GM21528 (cell line): ENCODE data around the gene FCN2.

Experiments used
- ATAC-seq: cut with Tn5 transposase; IDR thresholded peaks from one replicate; pipeline ENCODE4 v1.9.1; 2021; ENCODE audit warnings: mild to moderate bottlenecking, moderate library complexity; ENCODE audit not compliant: unreplicated experiment, low FRiP score

FCN2 gene

DNA sequence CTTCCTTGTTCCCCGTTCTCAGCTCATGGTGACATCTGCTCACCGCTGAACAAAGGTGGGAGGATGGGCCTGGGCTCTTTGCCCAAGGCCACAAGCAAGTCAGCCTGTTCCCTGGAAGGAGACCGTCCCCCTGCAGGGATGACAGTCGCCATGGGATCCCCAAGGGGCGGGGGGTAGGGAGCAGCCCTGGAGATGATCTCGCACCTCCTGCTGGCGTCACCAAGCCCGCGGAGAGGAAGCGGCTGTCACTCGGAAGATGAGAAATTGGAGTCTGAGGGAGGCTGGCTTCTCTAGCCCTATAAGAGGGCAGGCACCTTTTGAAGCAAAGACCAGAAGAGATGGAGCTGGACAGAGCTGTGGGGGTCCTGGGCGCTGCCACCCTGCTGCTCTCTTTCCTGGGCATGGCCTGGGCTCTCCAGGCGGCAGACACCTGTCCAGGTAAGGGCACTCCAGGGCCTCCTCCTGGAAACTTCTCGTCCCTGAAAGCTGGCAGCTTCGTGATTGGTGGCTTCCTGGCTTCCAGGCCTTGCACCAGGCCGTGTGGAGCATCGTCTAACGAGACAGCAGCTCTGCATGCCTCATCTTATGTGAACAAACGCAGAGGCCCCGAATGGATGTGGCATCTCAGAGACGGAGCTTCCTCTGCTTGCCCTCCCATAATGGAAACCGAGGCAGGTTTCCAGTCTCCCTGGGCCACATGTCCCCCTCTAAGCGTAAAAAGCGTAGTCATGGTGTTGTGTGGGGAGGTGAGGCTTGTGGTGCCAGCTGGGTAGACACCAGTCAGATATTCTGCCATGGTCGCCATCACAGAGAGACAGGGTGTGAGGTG, at the start of gene FCN2:
FCN2 (plus strand) TSS at position 327 of the 829 bp plus-strand sequence; CDS start at position 339, 12 bp downstream.
- ATAC-seq: no peak

DNA sequence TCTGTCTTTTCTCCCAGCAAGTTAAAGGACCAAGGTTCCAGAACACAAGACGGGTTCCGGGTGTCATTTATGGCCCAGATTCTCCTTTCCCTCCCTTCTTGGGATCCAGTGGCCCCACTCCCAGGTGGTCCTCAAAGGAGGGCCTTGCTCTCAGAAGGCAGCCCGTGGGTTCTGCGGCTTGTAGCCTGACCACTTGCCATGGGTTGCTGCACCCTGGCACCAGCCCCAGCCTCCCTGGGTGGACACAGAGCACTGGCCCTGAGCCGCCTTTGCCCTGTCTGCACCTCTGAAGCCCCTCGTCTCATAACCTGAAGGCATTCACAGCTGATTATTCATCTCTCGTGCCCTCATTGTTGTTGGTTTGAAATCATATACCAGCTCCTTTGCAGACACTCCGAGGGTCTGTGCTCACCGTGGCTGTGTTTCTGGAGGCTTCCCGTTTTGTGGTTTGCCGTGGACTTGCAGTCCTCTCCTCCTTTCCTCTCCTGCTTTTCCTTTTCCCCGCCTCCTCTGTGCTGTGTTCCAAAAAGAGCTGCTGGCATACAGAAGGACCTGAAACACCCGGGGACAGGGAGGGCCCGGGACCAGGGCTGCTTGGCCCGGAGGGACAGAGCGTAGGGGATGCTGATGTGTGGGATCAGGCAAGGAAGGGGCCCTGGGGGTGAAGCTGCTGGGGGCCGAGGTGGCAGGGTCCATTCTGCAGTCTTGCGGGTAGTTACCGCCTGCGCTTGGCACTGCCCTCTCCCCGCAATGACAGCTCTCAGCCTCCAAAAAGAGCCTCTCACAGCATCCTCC, 49.5 kb upstream of the FCN2 start:
- ATAC-seq: no peak

DNA sequence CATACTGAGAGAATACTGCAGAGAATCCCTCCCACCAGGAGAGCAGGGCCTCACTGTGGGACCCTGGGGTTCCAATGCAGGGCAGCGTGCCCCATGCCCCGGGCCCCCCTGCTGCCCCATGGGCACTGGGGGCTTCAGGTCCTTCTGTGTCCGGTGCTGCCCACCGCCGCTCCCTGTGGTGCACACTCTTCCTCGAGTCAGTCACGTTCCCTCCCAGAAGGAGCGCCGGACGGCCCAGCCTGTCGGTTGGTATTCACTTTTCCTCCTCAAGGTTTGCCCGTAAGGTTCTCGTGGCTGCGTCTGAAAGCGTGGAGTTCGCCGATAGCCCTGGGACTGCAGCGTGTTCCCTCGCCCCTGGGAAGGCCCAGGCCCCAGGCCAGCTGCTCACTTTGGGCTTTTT, 48.1 kb upstream of the FCN2 start:
- ATAC-seq: no peak

- no peak for ATAC-seq
Observed at GRCh38 chr9:134833294-134833880, 47.2 kb upstream of the FCN2 start.

DNA sequence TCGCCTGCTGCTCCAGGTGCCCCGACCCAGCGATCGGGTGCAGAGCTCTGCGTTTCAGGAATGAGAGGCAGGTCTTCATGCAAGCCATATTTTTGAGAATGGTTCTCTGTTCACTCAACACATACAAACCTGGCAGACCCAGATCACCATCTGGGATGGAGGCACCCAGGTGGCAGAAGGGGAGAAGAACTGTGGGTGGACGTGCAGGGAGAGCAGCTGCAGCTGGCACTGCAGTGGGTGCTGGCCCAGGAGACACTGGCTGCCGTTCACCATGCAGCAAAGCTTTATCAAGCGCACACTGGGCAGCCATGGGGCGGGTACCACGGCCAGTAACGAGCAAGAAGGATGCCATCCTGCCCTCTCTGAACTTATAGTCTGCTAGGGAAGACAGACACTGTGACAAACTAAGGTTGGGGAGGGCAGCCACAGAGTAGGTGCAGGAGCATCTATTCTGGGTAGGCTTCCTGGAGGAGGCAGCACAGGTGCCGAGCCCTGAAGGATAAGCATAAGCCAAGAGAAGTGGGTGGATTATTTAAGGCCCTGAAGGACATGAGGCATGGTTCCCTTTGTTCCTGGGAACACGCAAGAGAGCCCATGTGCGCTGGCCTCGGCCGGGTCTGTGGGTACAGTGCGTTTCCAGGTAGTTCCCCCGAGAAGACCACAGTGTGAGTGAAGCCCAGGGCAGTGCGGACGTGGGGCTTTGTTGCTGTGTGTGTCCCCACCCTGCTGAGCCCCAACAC, 46.2 kb upstream of the FCN2 start:
- no peak for ATAC-seq

DNA sequence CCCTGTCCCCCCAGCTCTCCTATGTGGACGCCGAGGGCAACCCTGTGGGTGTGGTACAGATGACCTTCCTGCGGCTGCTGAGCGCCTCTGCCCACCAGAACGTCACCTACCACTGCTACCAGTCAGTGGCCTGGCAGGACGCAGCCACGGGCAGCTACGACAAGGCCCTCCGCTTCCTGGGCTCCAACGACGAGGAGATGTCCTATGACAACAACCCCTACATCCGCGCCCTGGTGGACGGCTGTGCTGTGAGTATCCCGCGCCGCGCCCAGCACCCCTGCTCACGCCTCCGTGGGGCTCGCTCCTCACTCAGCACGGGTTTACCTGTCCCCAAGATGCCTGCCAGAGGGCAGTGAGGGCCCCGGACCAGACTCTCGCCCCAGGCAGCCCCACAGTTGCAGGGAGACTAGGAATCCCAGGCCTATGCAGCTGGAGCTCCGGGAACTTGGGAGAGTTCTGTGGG, 45.6 kb upstream of the FCN2 start:
- no peak for ATAC-seq

- ATAC-seq: no peak
Observed at GRCh38 chr9:134835448-134835847, 45.2 kb upstream of the FCN2 start.

DNA sequence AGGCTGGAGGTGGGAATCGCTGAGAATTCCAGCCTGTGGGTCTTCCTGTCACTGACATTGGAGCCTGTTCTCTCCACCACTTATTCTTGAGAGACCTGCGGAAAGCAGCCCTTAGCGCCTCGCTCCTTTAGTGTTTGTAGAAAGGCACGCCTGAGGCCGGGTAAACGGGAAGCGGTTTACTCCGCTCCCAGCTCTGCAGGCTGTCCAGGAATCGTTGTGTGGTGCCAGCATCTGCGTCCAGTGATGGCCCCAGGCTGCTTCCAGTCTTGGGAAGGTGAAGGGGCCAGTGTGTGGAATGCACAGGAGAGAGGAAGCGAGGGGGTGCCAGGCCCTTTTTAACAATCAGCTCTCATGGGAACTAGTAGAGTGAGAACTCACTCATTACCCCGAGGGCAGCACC, 44.6 kb upstream of the FCN2 start:
- no peak for ATAC-seq

GRCh38 chr9:134836406-134836970, 44.1 kb upstream of the FCN2 start:
- no peak for ATAC-seq

- ATAC-seq: no peak
Observed at GRCh38 chr9:134837529-134837928, 43.1 kb upstream of the FCN2 start.

GRCh38 chr9:134838651-134839454, 41.8 kb upstream of the FCN2 start:
- ATAC-seq: no peak

- no peak for ATAC-seq
Observed at GRCh38 chr9:134839455-134840125, 41.0 kb upstream of the FCN2 start.

DNA sequence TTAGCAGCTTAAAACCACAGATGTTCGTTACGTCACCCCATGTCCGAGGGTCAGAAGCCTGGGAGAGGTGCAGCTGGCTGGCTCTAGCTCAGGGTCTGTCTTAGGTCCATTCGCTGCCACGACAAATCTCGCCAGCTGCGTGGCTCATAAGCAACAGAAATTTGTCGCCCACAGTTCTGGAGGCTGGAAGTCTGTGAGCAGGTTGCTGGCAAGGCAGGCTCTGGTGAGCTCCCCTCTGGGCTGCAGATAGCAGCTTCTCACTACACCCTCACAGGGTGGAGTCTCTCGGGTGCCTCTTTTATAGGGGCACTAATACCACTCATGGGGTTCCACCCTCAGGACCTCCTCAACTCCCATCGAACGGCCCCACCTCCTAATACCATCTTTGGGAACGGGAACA, 40.1 kb upstream of the FCN2 start:
- ATAC-seq: no peak

GRCh38 chr9:134841180-134841904, 39.3 kb upstream of the FCN2 start:
- ATAC-seq: no peak

DNA sequence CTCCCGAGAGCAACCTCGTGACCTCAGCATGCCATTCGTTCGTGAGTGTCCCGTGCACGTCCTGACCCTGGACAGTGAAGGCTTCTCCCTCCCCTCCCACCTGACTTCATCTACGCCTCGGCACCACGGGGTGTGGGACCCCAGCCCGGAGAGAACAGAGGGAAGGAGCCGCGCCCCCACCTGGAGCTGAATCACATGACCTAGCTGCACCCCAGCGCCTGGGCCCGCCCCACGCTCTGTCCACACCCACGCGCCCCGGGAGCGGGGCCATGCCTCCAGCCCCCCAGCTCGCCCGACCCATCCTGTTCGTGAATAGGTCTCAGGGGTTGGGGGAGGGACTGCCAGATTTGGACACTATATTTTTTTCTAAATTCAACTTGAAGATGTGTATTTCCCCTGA, 38.3 kb upstream of the FCN2 start:
- ATAC-seq: no peak

DNA sequence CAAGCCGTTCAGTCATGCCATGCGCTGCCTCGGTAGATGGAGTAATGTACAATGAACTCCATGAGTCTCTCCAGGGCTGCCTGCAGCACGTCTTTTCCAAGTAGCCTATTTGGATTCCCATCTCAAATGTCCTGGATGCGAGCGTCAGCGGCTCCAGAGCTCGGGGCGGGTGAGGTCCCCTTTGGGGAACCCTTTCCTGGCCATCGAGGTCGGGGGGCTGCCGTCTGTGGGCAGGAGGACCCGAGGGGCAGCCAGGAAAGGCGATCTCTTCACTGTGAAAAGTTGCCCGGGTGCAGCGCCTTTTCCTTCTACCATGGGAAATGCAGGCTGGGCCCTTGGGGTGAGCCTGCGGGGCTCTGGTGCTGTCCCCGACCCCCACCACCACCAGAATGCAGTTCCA, 36.9 kb upstream of the FCN2 start:
- ATAC-seq: no peak

GRCh38 chr9:134844821-134845220, 35.8 kb upstream of the FCN2 start:
- ATAC-seq: no peak

DNA sequence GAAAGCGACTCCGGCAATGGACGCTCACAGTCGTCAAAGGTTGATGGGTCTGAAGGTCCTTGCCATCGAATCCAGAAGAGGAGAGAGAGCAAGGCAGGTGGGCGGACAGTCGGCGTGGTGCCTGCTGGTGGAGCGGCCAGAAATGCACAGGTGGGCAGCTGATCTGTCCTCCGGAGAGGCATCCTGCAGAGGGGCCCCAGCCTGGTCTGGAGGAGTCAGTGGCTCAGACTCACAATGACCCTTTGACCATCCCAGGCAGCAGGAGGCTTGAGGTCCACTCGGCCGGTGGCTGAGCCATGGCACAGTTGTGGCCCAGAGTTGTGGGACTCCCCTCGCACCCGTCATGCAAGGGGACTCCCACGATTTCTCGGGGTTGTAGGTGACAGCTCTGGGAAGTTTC, 34.4 kb upstream of the FCN2 start:
- no peak for ATAC-seq
